GM23338 (cell line): ENCODE measurements around the gene HSP90AB1. TPM values are rescaled to one million over a fixed set of nuclear protein-coding genes. Genes with fewer than 3 reads are reported as not detected.

Source experiments
- ATAC-seq: fragments of 200-7000 bp; cut with Tn5 transposase; 3 replicates; pipeline ENCODE4 v1.9.1; 2020
- DNase-seq: peaks from one replicate; pipeline ENCODE4 v3.0.0-alpha.2; 2015; ENCODE audit warnings: low spot score
- H2AFZ ChIP-seq: fragments of 200-600 bp; sonication (generic); 2 replicates; pipeline ENCODE4 v1.8.0; 2016; ENCODE audit warnings: antibody characterized with exemption, mild to moderate bottlenecking, moderate library complexity
- H3F3A ChIP-seq: fragments of 200-600 bp; sonication (generic); replicated peaks from 2 replicates; pipeline ENCODE4 v1.8.0; 2017; ENCODE audit warnings: antibody characterized with exemption, mixed run types, low read depth
- H3K27ac ChIP-seq: fragments of 200-600 bp; sonication (generic); 2 replicates; pipeline ENCODE4 v1.6.1; 2016; ENCODE audit warnings: low read depth
- H3K27me3 ChIP-seq: fragments of 200-600 bp; sonication (generic); 2 replicates; pipeline ENCODE4 v1.8.0; 2016; ENCODE audit warnings: mild to moderate bottlenecking, mixed run types, moderate library complexity; ENCODE audit not compliant: insufficient read depth
- H3K36me3 ChIP-seq: fragments of 200-600 bp; sonication (generic); 2 replicates; pipeline ENCODE4 v1.8.0; 2016; ENCODE audit warnings: mild to moderate bottlenecking; ENCODE audit not compliant: insufficient read depth
- H3K4me1 ChIP-seq: fragments of 200-600 bp; sonication (generic); 2 replicates; pipeline ENCODE4 v1.8.0; 2016; ENCODE audit warnings: mild to moderate bottlenecking, moderate library complexity; ENCODE audit not compliant: insufficient read depth
- H3K4me2 ChIP-seq: fragments of 200-600 bp; sonication (generic); 2 replicates; pipeline ENCODE4 v1.7.1; 2017; ENCODE audit warnings: mixed run types
- H3K4me3 ChIP-seq: fragments of 200-600 bp; sonication (generic); 2 replicates; pipeline ENCODE4 v1.6.1; 2016; ENCODE audit warnings: mixed run types
- H3K79me2 ChIP-seq: fragments of 200-600 bp; sonication (generic); replicated peaks from 2 replicates; pipeline ENCODE4 v1.8.0; 2017; ENCODE audit warnings: mild to moderate bottlenecking; ENCODE audit not compliant: insufficient read depth
- H3K9me2 ChIP-seq: fragments of 200-600 bp; sonication (generic); 2 replicates; pipeline ENCODE4 v1.8.0; 2017; ENCODE audit not compliant: insufficient read depth
- H4K20me1 ChIP-seq: fragments of 200-600 bp; sonication (generic); replicated peaks from 2 replicates; pipeline ENCODE4 v1.8.0; 2017; ENCODE audit warnings: mild to moderate bottlenecking; ENCODE audit not compliant: insufficient read depth
- H3K27ac Mint-ChIP-seq: 2 replicates; pipeline ENCODE4 v1.8.0; 2020; ENCODE audit warnings: inconsistent platforms, mild to moderate bottlenecking, moderate library complexity, mixed read lengths
- H3K27me3 Mint-ChIP-seq: 3 replicates; pipeline ENCODE4 v1.8.0; 2022; ENCODE audit warnings: low read depth, mild to moderate bottlenecking, moderate library complexity, mixed read lengths, inconsistent platforms; ENCODE audit not compliant: insufficient read depth, poor library complexity
- H3K36me3 Mint-ChIP-seq: 3 replicates; pipeline ENCODE4 v1.8.0; 2021; ENCODE audit warnings: low read depth, mild to moderate bottlenecking, inconsistent platforms, moderate library complexity, mixed read lengths
- H3K4me1 Mint-ChIP-seq: 3 replicates; pipeline ENCODE4 v1.8.0; 2020; ENCODE audit warnings: mild to moderate bottlenecking, inconsistent platforms, mixed read lengths
- H3K4me3 Mint-ChIP-seq: 3 replicates; pipeline ENCODE4 v1.8.0; 2021; ENCODE audit warnings: moderate library complexity, mild to moderate bottlenecking, inconsistent platforms, mixed read lengths
- H3K9me3 Mint-ChIP-seq: 3 replicates; pipeline ENCODE4 v1.8.0; 2020; ENCODE audit warnings: moderate library complexity, mild to moderate bottlenecking, inconsistent platforms, mixed read lengths
- CREB1 ChIP-seq: fragments of 250-450 bp; sonication (Bioruptor Pico); IDR thresholded peaks from 2 replicates; pipeline ENCODE4 v1.5.0; 2020; ENCODE audit warnings: low read depth, mild to moderate bottlenecking, moderate library complexity
- EZH2phosphoT487 ChIP-seq: fragments of 200-600 bp; sonication (generic); IDR thresholded peaks from one replicate; pipeline ENCODE4 v1.8.1; 2018; ENCODE audit warnings: antibody characterized with exemption; ENCODE audit not compliant: unreplicated experiment
- POLR2AphosphoS5 ChIP-seq: IDR thresholded peaks from 2 replicates; pipeline ENCODE4 v1.6.1; 2016; ENCODE audit warnings: antibody characterized with exemption, low read depth
- polyA plus RNA-seq: library from polyadenylated mRNA; unstranded; fragments of >200 nt; fragmentation: Nextera tagmentation; extraction: Ambion mirVana; gene quantifications from 2 replicates; pipeline ENCODE4 v1.2.1, GENCODE V29; 2016
- total RNA-seq: library from RNA; depleted of rRNA; stranded (reverse); fragments of >200 nt; shearing (Covaris generic); gene quantifications from 2 replicates; pipeline ENCODE4 v1.2.3, GENCODE V29; 2014
- TF ChIP-seq, protein P1 (sequence below), 2 experiments: fragments of 200-600 bp in 1 of 2; sonication (generic) in 1 of 2; conservative IDR thresholded peaks; 2 replicates each; pipeline versions ENCODE4 v1.5.1 to v1.6.1; 2016 to 2017; ENCODE audit warnings: antibody characterized with exemption in 2 of 2, low read depth in 2 of 2, mild to moderate bottlenecking in 2 of 2, moderate library complexity in 1 of 2
- TF ChIP-seq, protein P2 (sequence below): fragments of 250-450 bp; sonication (Bioruptor Pico); IDR thresholded peaks from 2 replicates; pipeline ENCODE4 v1.5.0; 2020; ENCODE audit warnings: mild to moderate bottlenecking, moderate library complexity
- TF ChIP-seq, protein P3 (sequence below): IDR thresholded peaks from one replicate; pipeline ENCODE4 v1.6.1; 2018; ENCODE audit warnings: antibody characterized with exemption; ENCODE audit not compliant: unreplicated experiment
- TF ChIP-seq, protein P4 (sequence below): IDR thresholded peaks from 2 replicates; pipeline ENCODE4 v1.6.1; 2016; ENCODE audit warnings: antibody characterized with exemption

The HSP90AB1 gene
- total and polyA plus RNA-seq, 2 experiments from 2014 or later: 1,425 to 2,361 TPM

DNA sequence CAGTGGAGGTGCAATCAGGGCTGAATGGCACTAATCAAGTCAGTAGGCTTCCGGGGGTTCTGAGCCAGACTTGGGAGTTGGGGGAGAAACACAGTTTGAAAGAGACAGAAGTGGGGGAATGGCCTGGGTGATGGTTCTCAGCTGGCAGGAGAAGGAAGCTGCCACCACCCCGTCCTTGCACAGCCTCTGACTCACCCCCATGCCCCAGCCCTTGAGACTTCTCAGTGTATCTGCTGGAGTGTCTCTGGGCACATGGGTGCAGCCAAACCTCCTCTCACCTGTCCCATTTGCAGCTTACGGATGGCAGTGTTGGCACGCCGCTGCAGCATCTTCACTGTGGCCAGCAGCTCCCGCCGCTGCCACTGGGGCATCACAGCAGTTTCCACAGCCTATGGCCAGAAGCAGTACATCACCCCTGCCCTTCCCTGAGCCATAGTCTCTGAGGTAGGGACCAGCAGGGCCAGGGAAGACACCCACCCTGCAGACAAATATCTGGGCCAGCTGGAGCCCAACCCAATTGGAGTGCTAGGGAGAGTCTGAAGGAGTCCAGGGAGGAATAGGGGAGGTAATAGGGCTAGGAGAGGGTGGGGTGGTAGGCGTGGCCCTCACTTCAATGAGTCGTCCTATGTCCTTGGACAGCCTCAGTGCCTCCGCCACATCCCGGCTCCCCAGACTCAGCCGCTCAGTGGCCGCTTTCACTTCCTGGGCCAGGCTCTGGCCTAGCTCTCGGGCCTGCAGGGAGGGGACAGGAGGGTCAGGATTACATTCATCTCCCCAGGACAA lies 55.1 kb downstream of the HSP90AB1 start:
- H3K27ac Mint-ChIP-seq: no peak overlapping the region
- H3K36me3 ChIP-seq: peaks cover 7% of the 10 kb centered on the region; the same call in 1 of the 2 replicates

More for the DNA sequence above, 55.1 kb downstream of the HSP90AB1 start:
- Histone ChIP-seq H3F3A (peaks cover 15% of the 10 kb centered on the region; the same call in 1 of the 2 replicates), H4K20me1 (0 out of 2 replicates have a peak, but pooled peaks cover 3% of the 10 kb centered on the region), H3K9me2 (no peaks in the 10 kb centered on the region), H3K27me3 (peaks cover 12% of the 10 kb centered on the region; the same call in 1 of the 2 replicates), H3K4me3 (no peak overlapping the region), H3K4me1 (no peaks in the 10 kb centered on the region; the same call in 1 of the 2 replicates), H3K27ac (no peak overlapping the region), H2AFZ (no peak overlapping the region), H3K79me2 (no peaks in the 10 kb centered on the region), H3K4me2 (no peak overlapping the region)
- peaks cover 8% of the 10 kb centered on the region; the same call in 1 of the 3 replicates for H3K4me1 Mint-ChIP-seq
- ATAC-seq: no peak
- H3K36me3 Mint-ChIP-seq: peaks cover 66% of the 10 kb centered on the region
- peaks cover 21% of the 10 kb centered on the region for H3K27me3 Mint-ChIP-seq
- no peak overlapping the region for H3K4me3 Mint-ChIP-seq
- no peak for DNase-seq
- TF ChIP-seq CREB1 (no peak), EZH2phosphoT487 (no peak), POLR2AphosphoS5 (no peak)
- TF ChIP-seq, protein P1, sequence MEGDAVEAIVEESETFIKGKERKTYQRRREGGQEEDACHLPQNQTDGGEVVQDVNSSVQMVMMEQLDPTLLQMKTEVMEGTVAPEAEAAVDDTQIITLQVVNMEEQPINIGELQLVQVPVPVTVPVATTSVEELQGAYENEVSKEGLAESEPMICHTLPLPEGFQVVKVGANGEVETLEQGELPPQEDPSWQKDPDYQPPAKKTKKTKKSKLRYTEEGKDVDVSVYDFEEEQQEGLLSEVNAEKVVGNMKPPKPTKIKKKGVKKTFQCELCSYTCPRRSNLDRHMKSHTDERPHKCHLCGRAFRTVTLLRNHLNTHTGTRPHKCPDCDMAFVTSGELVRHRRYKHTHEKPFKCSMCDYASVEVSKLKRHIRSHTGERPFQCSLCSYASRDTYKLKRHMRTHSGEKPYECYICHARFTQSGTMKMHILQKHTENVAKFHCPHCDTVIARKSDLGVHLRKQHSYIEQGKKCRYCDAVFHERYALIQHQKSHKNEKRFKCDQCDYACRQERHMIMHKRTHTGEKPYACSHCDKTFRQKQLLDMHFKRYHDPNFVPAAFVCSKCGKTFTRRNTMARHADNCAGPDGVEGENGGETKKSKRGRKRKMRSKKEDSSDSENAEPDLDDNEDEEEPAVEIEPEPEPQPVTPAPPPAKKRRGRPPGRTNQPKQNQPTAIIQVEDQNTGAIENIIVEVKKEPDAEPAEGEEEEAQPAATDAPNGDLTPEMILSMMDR (conservative IDR thresholded peaks at IDR 0.05; ENCODE audit: low read depth in 2 of 2): no peak
- TF ChIP-seq, protein P2, sequence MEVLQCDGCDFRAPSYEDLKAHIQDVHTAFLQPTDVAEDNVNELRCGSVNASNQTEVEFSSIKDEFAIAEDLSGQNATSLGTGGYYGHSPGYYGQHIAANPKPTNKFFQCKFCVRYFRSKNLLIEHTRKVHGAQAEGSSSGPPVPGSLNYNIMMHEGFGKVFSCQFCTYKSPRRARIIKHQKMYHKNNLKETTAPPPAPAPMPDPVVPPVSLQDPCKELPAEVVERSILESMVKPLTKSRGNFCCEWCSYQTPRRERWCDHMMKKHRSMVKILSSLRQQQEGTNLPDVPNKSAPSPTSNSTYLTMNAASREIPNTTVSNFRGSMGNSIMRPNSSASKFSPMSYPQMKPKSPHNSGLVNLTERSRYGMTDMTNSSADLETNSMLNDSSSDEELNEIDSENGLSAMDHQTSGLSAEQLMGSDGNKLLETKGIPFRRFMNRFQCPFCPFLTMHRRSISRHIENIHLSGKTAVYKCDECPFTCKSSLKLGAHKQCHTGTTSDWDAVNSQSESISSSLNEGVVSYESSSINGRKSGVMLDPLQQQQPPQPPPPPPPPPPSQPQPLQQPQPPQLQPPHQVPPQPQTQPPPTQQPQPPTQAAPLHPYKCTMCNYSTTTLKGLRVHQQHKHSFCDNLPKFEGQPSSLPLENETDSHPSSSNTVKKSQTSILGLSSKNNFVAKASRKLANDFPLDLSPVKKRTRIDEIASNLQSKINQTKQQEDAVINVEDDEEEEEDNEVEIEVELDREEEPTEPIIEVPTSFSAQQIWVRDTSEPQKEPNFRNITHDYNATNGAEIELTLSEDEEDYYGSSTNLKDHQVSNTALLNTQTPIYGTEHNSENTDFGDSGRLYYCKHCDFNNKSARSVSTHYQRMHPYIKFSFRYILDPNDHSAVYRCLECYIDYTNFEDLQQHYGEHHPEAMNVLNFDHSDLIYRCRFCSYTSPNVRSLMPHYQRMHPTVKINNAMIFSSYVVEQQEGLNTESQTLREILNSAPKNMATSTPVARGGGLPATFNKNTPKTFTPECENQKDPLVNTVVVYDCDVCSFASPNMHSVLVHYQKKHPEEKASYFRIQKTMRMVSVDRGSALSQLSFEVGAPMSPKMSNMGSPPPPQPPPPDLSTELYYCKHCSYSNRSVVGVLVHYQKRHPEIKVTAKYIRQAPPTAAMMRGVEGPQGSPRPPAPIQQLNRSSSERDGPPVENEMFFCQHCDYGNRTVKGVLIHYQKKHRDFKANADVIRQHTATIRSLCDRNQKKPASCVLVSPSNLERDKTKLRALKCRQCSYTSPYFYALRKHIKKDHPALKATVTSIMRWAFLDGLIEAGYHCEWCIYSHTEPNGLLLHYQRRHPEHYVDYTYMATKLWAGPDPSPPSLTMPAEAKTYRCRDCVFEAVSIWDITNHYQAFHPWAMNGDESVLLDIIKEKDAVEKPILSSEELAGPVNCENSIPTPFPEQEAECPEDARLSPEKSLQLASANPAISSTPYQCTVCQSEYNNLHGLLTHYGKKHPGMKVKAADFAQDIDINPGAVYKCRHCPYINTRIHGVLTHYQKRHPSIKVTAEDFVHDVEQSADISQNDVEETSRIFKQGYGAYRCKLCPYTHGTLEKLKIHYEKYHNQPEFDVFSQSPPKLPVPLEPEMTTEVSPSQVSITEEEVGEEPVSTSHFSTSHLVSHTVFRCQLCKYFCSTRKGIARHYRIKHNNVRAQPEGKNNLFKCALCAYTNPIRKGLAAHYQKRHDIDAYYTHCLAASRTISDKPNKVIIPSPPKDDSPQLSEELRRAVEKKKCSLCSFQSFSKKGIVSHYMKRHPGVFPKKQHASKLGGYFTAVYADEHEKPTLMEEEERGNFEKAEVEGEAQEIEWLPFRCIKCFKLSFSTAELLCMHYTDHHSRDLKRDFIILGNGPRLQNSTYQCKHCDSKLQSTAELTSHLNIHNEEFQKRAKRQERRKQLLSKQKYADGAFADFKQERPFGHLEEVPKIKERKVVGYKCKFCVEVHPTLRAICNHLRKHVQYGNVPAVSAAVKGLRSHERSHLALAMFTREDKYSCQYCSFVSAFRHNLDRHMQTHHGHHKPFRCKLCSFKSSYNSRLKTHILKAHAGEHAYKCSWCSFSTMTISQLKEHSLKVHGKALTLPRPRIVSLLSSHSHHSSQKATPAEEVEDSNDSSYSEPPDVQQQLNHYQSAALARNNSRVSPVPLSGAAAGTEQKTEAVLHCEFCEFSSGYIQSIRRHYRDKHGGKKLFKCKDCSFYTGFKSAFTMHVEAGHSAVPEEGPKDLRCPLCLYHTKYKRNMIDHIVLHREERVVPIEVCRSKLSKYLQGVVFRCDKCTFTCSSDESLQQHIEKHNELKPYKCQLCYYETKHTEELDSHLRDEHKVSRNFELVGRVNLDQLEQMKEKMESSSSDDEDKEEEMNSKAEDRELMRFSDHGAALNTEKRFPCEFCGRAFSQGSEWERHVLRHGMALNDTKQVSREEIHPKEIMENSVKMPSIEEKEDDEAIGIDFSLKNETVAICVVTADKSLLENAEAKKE: no peak
- TF ChIP-seq, protein P3, sequence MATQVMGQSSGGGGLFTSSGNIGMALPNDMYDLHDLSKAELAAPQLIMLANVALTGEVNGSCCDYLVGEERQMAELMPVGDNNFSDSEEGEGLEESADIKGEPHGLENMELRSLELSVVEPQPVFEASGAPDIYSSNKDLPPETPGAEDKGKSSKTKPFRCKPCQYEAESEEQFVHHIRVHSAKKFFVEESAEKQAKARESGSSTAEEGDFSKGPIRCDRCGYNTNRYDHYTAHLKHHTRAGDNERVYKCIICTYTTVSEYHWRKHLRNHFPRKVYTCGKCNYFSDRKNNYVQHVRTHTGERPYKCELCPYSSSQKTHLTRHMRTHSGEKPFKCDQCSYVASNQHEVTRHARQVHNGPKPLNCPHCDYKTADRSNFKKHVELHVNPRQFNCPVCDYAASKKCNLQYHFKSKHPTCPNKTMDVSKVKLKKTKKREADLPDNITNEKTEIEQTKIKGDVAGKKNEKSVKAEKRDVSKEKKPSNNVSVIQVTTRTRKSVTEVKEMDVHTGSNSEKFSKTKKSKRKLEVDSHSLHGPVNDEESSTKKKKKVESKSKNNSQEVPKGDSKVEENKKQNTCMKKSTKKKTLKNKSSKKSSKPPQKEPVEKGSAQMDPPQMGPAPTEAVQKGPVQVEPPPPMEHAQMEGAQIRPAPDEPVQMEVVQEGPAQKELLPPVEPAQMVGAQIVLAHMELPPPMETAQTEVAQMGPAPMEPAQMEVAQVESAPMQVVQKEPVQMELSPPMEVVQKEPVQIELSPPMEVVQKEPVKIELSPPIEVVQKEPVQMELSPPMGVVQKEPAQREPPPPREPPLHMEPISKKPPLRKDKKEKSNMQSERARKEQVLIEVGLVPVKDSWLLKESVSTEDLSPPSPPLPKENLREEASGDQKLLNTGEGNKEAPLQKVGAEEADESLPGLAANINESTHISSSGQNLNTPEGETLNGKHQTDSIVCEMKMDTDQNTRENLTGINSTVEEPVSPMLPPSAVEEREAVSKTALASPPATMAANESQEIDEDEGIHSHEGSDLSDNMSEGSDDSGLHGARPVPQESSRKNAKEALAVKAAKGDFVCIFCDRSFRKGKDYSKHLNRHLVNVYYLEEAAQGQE: no peak
- TF ChIP-seq, protein P4, sequence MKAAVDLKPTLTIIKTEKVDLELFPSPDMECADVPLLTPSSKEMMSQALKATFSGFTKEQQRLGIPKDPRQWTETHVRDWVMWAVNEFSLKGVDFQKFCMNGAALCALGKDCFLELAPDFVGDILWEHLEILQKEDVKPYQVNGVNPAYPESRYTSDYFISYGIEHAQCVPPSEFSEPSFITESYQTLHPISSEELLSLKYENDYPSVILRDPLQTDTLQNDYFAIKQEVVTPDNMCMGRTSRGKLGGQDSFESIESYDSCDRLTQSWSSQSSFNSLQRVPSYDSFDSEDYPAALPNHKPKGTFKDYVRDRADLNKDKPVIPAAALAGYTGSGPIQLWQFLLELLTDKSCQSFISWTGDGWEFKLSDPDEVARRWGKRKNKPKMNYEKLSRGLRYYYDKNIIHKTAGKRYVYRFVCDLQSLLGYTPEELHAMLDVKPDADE: no peak
- H3K9me3 Mint-ChIP-seq: no peaks in the 10 kb centered on the region
